B cell (primary cell): ENCODE measurements around the gene TSPAN16. TPM values are rescaled to one million over a fixed set of nuclear protein-coding genes. Genes with fewer than 3 reads are reported as not detected.

Experiments used
- ATAC-seq: fragments of 200-7000 bp; cut with Tn5 transposase; one replicate; pipeline ENCODE4 v1.10.0; 2021; ENCODE audit warnings: low read depth, mild to moderate bottlenecking, moderate number of reproducible peaks, moderate library complexity
- CTCF ChIA-PET: fragments of 350-600 bp; sonication (Branson Sonifier 250); formaldehyde crosslinking; loops from one replicate; lab custom pipeline; 2021; ENCODE audit warnings: antibody characterized with exemption, inconsistent platforms; lab: Charles Lee
- POLR2A ChIA-PET: fragments of 350-600 bp; sonication (Branson Sonifier 250); formaldehyde crosslinking; loops from one replicate; lab custom pipeline; 2021; ENCODE audit warnings: antibody characterized with exemption; lab: Charles Lee
- DNase-seq: peaks from one replicate; pipeline ENCODE4 v3.0.0; 2013
- H2AFZ ChIP-seq: 2 replicates; pipeline ENCODE4 v1.6.1; 2012; ENCODE audit warnings: mild to moderate bottlenecking, low read depth, low read length; ENCODE audit not compliant: insufficient read depth, poor library complexity, severe bottlenecking
- H3K27ac ChIP-seq, 2 donors: 1 replicate in 1 of 2; 2 replicates in 1 of 2; pipeline ENCODE4 v1.5.1; 2012 to 2013; ENCODE audit warnings: low read length in 2 of 2, mild to moderate bottlenecking in 2 of 2, moderate library complexity in 1 of 2
- H3K27me3 ChIP-seq, 4 experiments: fragments of 200-600 bp in 1 of 4; sonication (generic) in 1 of 4; replicated peaks in 1 of 4; 1 replicate in 2 of 4; 2 replicates in 2 of 4; pipeline versions ENCODE4 v1.6.1 to v1.7.0; 2013 to 2016; ENCODE audit warnings: low read length in 3 of 4, mild to moderate bottlenecking in 2 of 4, mixed read lengths in 1 of 4, moderate library complexity in 1 of 4; ENCODE audit not compliant: insufficient read depth in 4 of 4, control insufficient read depth in 3 of 4; ENCODE audit errors: control extremely low read depth in 1 of 4
- H3K36me3 ChIP-seq, 2 experiments: replicated peaks in 1 of 2; 1 replicate in 1 of 2; 2 replicates in 1 of 2; pipeline versions ENCODE4 v1.6.1 to v1.7.1; 2013; ENCODE audit warnings: low read length in 1 of 2; ENCODE audit not compliant: insufficient read depth in 2 of 2, control insufficient read depth in 1 of 2; ENCODE audit errors: control extremely low read depth in 1 of 2, extremely low read depth in 1 of 2
- H3K4me1 ChIP-seq, 2 donors: fragments of 200-600 bp in 1 of 2; sonication (generic) in 1 of 2; 1 replicate in 1 of 2; 2 replicates in 1 of 2; pipeline versions ENCODE4 v1.5.1 to v1.6.1; 2013 to 2017; ENCODE audit warnings: low read length in 2 of 2; ENCODE audit not compliant: control insufficient read depth in 2 of 2, insufficient read depth in 2 of 2
- H3K4me2 ChIP-seq: replicated peaks from 2 replicates; pipeline ENCODE3; 2012; ENCODE audit warnings: mild to moderate bottlenecking, low read depth, low read length; ENCODE audit not compliant: poor library complexity, severe bottlenecking
- H3K4me3 ChIP-seq, 5 experiments: fragments of 200-600 bp in 1 of 5; sonication (generic) in 1 of 5; 1 replicate in 3 of 5; 2 replicates in 2 of 5; pipeline versions ENCODE4 v1.5.1 to v1.7.0; 2011 to 2016; ENCODE audit warnings: low read length in 4 of 5, mild to moderate bottlenecking in 4 of 5, low read depth in 2 of 5, control low read depth in 1 of 5, moderate library complexity in 1 of 5; ENCODE audit not compliant: insufficient read depth in 1 of 5; ENCODE audit errors: control extremely low read depth in 1 of 5, extremely low read depth in 1 of 5
- H3K79me2 ChIP-seq: fragments of 200-600 bp; sonication (generic); one replicate; pipeline ENCODE4 v1.6.0; 2016; ENCODE audit warnings: low read length; ENCODE audit not compliant: control insufficient read depth, insufficient read depth
- H3K9ac ChIP-seq: fragments of 200-600 bp; sonication (generic); 2 replicates; pipeline ENCODE4 v1.6.1; 2017; ENCODE audit warnings: mild to moderate bottlenecking, low read length, moderate library complexity
- H3K9me3 ChIP-seq, 3 donors: one replicate each; pipeline versions ENCODE4 v1.6.1 to v1.7.1; 2013; ENCODE audit warnings: low read length in 2 of 3; ENCODE audit not compliant: control insufficient read depth in 2 of 3, insufficient read depth in 1 of 3; ENCODE audit errors: control extremely low read depth in 1 of 3
- H4K20me1 ChIP-seq: 2 replicates; pipeline ENCODE4 v1.6.0; 2012; ENCODE audit warnings: mild to moderate bottlenecking, low read length; ENCODE audit not compliant: insufficient read depth, control insufficient read depth, poor library complexity, severe bottlenecking
- H3K27ac Mint-ChIP-seq: one replicate; pipeline ENCODE4 v1.8.0; 2021; ENCODE audit warnings: mixed read lengths
- H3K27me3 Mint-ChIP-seq: one replicate; pipeline ENCODE4 v1.8.0; 2021; ENCODE audit warnings: mixed read lengths
- H3K4me1 Mint-ChIP-seq: one replicate; pipeline ENCODE4 v1.8.0; 2021; ENCODE audit warnings: mixed read lengths
- H3K4me3 Mint-ChIP-seq: one replicate; pipeline ENCODE4 v1.8.0; 2021; ENCODE audit warnings: mixed read lengths
- H3K9me3 Mint-ChIP-seq: one replicate; pipeline ENCODE4 v1.8.0; 2022; ENCODE audit warnings: mixed read lengths; ENCODE audit not compliant: insufficient read depth
- CTCF ChIP-seq: fragments of 200-600 bp; IDR thresholded peaks from one replicate; pipeline ENCODE4 v1.8.0; 2022; ENCODE audit warnings: antibody characterized with exemption, mild to moderate bottlenecking
- EZH2 ChIP-seq: IDR thresholded peaks from 2 replicates; pipeline ENCODE4 v1.6.1; 2012; ENCODE audit warnings: borderline replicate concordance, low read depth, mild to moderate bottlenecking, moderate library complexity, low read length; ENCODE audit not compliant: insufficient read depth, poor library complexity, severe bottlenecking
- WGBS: methylation state at CpG from one replicate; pipeline ENCODE4 v1.1.5; 2013; ENCODE audit warnings: missing lambda C conversion rate; ENCODE audit not compliant: insufficient coverage; 5-methylcytosine and 5-hydroxymethylcytosine counted together
- intact Hi-C: fragments of 100-400 bp; cut with micrococcal nuclease; formaldehyde crosslinking; loops from one replicate; pipeline ENCODE4 v1.10.0; 2022
- polyA plus RNA-seq: library from polyadenylated mRNA; depleted of rRNA; stranded (reverse); fragments of >200 nt; gene quantifications from 2 replicates; pipeline ENCODE4 v1.2.3, GENCODE V29; 2012
- total RNA-seq, 2 donors: library from RNA; stranded (reverse); fragments of 120-200 nt in 1 of 2; gene quantifications; 1 replicate in 1 of 2; 2 replicates in 1 of 2; pipeline versions ENCODE4 v1.2.3 to v1.2.4, GENCODE V29; 2013 to 2022

The TSPAN16 gene
- total and polyA plus RNA-seq, 2 donors (not counting 1 experiment from before 2014, with no cell fraction given) = not detected

GRCh38 chr19:11324079-11324661 is 28.2 kb downstream of the TSPAN16 start:
- peak overlapping the region in 1 of 2 donors; percentile 61 for H3K27ac ChIP-seq
- ATAC-seq (peak; percentile 57), DNase-seq (peak; percentile 61)
- peaks cover 31 to 43% of the 10 kb centered on the region in 2 donors for H3K4me1 ChIP-seq
- 0% methylated on average over 9 of the region's 10 CpGs for WGBS
- Mint-ChIP-seq H3K27ac (peak overlapping the region; percentile 68), H3K27me3 (no peaks in the 10 kb centered on the region), H3K4me3 (peak overlapping the region; percentile 75), H3K9me3 (no peaks in the 10 kb centered on the region), H3K4me1 (peaks cover 38% of the 10 kb centered on the region)
- H3K4me3 ChIP-seq = peak overlapping the region in 1 of 5 experiments; percentile 21
- intact Hi-C loops = no loop called here
- ChIA-PET CTCF (interaction anchor here (1.1 to 1.6 kb wide), 2 partner anchors 30 to 59 kb away, joined by 3 to 10 read pairs; no protein-coding TSS in a partner anchor), POLR2A (interaction anchor here (0.6 kb wide), 2 partner anchors 50 to 227 kb away, joined by 3 to 11 read pairs; partner anchors contain the start of gene SWSAP1)
- H3K36me3 ChIP-seq = peaks cover 0 to 1% of the 10 kb centered on the region in 2 experiments
- peak overlapping the region; percentile 56 for H2AFZ ChIP-seq
- peaks cover 0 to 5% (median 0%) of the 10 kb centered on the region in 3 donors for H3K9me3 ChIP-seq
- no peak overlapping the region for H3K9ac ChIP-seq
- TF ChIP-seq EZH2 (no peak), CTCF (no peak)
- H3K4me2 ChIP-seq = peak overlapping the region; percentile 72
- no peaks in the 10 kb centered on the region for H4K20me1 ChIP-seq
- H3K27me3 ChIP-seq = peaks cover 0 to 5% (median 0%) of the 10 kb centered on the region in 4 experiments
- no peaks in the 10 kb centered on the region for H3K79me2 ChIP-seq
